ENCODE measurements around the gene PRKD3.
"Not testable (repeated sequence)": the region's sequence is repeated elsewhere in the genome, so short reads cannot be mapped to it uniquely, and the experiment has no call there.

DNA sequence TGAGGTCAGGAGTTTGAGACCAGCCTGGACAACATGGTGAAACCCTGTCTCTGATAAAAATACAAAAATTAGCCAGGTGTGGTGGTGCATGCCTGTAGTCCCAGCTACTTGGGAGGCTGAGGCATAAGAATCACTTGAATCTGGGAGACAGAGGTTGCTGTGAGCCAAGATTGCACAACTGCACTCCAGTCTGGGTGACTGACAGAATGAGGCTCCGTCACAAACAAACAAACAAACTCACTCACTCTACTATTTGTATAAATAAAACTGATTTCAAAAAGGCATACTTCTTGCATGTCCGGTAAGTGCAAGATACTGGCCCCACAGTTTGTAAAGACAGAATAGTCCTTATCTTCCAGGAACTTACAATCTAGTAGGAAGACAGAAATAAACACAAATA is 29.8 kb downstream of the PRKD3 start:
- TF ChIP-seq, protein P1, sequence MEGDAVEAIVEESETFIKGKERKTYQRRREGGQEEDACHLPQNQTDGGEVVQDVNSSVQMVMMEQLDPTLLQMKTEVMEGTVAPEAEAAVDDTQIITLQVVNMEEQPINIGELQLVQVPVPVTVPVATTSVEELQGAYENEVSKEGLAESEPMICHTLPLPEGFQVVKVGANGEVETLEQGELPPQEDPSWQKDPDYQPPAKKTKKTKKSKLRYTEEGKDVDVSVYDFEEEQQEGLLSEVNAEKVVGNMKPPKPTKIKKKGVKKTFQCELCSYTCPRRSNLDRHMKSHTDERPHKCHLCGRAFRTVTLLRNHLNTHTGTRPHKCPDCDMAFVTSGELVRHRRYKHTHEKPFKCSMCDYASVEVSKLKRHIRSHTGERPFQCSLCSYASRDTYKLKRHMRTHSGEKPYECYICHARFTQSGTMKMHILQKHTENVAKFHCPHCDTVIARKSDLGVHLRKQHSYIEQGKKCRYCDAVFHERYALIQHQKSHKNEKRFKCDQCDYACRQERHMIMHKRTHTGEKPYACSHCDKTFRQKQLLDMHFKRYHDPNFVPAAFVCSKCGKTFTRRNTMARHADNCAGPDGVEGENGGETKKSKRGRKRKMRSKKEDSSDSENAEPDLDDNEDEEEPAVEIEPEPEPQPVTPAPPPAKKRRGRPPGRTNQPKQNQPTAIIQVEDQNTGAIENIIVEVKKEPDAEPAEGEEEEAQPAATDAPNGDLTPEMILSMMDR (IDR thresholded peaks at IDR 0.05 in 8 of 11, conservative IDR thresholded peaks at IDR 0.05 in 3 of 11), result not testable (repeated sequence)
- TF ChIP-seq POLR2A (IDR thresholded peaks at IDR 0.05), result not testable (repeated sequence)

All from spleen (tissue), 7 donors.